Fibroblast of the aortic adventitia (primary cell): Measurements from ENCODE around the gene DCLK2. TPM values are rescaled to one million over a fixed set of nuclear protein-coding genes. Genes with fewer than 3 reads are reported as not detected.

Experiments
- DNase-seq: peaks from one replicate; pipeline ENCODE4 v3.0.0-alpha.2; 2010; ENCODE audit warnings: low read depth
- H3K4me3 ChIP-seq: 2 replicates; pipeline ENCODE4 v1.5.1; 2011; ENCODE audit warnings: low read depth, mild to moderate bottlenecking, control low read depth, low read length, moderate library complexity
- total RNA-seq: library from RNA; depleted of rRNA; stranded (reverse); fragments of >200 nt; gene quantifications from 2 replicates; pipeline ENCODE4 v1.2.3, GENCODE V29; 2012; ENCODE audit warnings: low replicate concordance
- TF ChIP-seq, protein P1 (sequence below): IDR thresholded peaks from 2 replicates; pipeline ENCODE4 v1.5.1; 2011; ENCODE audit warnings: mild to moderate bottlenecking, low read length, control low read depth, inconsistent platforms; ENCODE audit not compliant: insufficient read depth

DCLK2 gene
- total RNA-seq, 1 donor = 4.5 TPM

DNA sequence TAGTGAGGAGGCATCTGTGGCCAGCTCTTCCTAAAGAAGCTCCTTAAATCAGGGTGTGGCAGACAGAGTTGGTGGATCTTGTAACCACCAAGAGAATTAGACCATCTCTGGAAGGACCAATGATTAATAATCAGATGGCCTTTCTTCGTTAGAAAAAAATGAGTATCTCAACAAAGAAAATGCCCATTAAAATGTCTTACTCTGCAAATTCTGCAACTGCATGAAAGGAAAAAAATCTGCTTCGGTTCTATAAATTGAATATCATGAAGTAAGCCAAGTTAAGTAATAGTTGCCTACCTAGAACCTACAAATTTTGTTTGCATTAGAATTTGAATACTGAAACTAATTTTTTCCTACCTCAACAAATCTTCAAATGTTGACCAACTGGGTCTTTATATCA is 4.2 kb upstream of the DCLK2 start:
- no peak for DNase-seq
- TF ChIP-seq, protein P1, sequence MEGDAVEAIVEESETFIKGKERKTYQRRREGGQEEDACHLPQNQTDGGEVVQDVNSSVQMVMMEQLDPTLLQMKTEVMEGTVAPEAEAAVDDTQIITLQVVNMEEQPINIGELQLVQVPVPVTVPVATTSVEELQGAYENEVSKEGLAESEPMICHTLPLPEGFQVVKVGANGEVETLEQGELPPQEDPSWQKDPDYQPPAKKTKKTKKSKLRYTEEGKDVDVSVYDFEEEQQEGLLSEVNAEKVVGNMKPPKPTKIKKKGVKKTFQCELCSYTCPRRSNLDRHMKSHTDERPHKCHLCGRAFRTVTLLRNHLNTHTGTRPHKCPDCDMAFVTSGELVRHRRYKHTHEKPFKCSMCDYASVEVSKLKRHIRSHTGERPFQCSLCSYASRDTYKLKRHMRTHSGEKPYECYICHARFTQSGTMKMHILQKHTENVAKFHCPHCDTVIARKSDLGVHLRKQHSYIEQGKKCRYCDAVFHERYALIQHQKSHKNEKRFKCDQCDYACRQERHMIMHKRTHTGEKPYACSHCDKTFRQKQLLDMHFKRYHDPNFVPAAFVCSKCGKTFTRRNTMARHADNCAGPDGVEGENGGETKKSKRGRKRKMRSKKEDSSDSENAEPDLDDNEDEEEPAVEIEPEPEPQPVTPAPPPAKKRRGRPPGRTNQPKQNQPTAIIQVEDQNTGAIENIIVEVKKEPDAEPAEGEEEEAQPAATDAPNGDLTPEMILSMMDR = no peak
- H3K4me3 ChIP-seq = no peak overlapping the region

DNA sequence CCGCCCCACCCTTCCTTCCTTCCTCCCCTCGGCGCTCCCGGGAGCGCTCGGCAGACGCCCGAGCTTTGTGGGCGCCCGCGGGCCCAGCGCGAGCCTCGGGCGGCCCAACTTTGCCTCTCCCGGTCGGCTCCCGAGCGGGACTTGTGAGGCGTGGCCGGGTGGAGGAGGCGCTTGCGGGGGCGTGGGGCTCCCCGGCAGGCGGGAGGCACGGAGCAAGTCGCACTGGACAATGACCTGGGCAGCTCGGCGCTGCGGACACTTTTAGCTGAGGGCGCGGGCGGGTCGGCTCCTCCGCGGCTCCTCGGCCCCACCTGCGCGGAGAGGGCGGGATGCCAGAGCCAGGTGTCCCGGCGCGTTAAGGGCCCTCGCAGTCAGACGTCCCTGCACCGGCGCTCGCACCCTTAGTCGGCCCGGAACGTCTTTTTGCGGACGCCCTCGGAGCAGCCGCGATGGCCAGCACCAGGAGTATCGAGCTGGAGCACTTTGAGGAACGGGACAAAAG is 385 bp downstream of the DCLK2 start:
- peak; percentile 51 for DNase-seq
- TF ChIP-seq, protein P1 = no peak
- H3K4me3 ChIP-seq = peak overlapping the region; percentile 83

DNA sequence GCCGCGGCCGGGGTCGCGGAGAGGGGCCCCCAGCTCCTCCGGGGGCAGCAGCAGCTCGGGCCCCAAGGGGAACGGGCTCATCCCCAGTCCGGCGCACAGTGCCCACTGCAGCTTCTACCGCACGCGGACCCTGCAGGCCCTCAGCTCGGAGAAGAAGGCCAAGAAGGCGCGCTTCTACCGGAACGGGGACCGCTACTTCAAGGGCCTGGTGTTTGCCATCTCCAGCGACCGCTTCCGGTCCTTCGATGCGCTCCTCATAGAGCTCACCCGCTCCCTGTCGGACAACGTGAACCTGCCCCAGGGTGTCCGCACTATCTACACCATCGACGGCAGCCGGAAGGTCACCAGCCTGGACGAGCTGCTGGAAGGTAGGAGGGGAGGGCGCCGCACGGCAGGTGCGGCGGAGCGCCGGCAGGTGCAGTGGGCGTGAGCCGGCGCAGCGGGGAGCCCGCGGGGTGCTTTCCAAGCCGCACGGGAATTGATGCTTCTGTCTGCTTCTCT is 886 bp downstream of the DCLK2 start:
- peak overlapping the region; percentile 83 for H3K4me3 ChIP-seq
- TF ChIP-seq, protein P1 = no peak
- DNase-seq = peak; percentile 30

DNA sequence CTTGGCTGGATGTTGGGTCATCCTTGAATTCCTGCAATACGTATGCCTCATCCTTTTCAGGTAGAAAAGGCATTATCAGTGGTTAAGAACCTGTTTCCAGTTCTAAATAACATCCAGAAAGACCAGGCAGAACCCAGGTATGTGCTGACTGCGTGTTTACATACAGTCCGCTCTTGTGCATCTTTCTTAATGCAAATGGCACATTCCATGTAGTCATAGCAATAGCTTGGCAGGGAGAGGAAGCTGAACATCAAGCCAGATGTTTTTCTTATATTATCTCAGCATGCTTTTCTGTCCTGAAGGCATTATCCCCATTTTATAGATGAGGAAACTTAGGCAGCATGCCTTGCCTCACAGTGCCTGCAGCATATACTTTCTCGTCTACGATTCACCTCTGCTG is 2.1 kb downstream of the DCLK2 start:
- no peak for DNase-seq
- TF ChIP-seq, protein P1 = no peak

DNA sequence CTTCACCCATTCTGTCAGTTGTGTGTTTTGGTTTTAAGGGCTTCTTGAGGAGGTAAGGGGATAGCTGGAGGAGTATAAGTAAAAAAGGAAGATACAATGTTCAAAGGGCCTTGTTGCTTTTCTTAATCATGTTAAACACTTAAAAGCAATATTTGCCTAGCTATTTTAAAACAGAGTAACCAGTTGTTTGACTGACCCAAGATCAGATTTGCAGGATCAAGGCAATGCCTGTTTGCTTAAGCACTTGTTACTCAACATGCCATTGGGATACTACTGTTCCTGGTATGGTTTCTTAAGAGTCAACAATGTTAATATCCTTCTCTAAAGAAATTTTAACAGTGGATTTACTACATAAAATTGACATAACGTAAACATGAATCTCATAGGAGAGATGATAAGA is 2.6 kb downstream of the DCLK2 start:
- TF ChIP-seq, protein P1 = no peak
- no peak for DNase-seq
- H3K4me3 ChIP-seq = peak overlapping the region; percentile 83

More for the DNA sequence above, 2.1 kb downstream of the DCLK2 start:
- H3K4me3 ChIP-seq = peak overlapping the region; percentile 83

DNA sequence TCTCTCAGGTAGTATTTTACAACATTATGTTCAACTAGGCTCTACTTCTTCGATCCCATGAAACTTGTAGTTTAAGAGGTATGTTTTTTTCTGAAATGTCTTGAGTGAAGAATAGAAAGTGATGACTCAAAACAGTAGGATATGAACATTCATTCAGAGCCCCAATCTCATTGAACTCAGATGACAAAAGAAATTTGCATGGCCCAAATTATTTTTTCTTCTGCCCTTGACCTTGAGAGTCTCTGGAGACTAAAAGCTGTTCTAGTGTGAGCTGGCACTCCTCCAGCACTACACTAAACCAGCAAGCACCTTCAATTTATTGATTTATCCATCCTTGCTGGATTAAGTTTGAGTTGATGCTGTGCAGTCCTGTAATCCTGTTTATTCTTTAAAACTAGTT is 4.0 kb downstream of the DCLK2 start:
- TF ChIP-seq, protein P1 = no peak
- H3K4me3 ChIP-seq = no peak overlapping the region
- DNase-seq = no peak

DNA sequence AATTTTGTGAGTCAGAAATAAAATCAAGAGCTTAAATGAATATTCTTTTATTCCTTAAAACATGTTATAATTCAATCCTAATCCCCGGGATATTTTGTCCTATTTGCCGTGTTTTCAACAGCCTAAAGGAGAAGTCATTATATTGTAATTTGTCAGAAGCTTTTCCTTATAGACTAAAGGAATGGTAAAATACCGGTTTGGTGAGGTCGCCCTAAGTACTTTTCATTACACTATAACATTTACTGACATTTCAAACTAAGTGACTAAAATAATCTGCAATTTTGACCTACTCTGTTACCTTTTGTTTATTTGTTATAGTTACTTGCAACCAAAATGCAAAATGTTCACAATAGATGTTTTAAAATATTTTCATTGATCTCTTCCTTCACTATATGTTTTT is 8.8 kb downstream of the DCLK2 start:
- TF ChIP-seq, protein P1 = no peak
- no peak overlapping the region for H3K4me3 ChIP-seq
- no peak for DNase-seq
